Stimulated activated CD4-positive, alpha-beta T cell treated with anti-CD3 and anti-CD28 coated beads, Interleukin-1b, Interleukin-23, amount 100 ng/mL, for 24 hours (primary cell): ENCODE measurements around the gene MSH3.
A peak's percentile ranks its signal among the peaks of the same experiment; 100 is the strongest.
"Not testable (repeated sequence)": the region's sequence is repeated elsewhere in the genome, so short reads cannot be mapped to it uniquely, and the experiment has no call there.

Source experiments
- DNase-seq, 4 experiments: peaks; one replicate each; pipeline ENCODE4 v3.0.0-alpha.2; 2020; ENCODE audit warnings: low read depth in 4 of 4, low spot score in 1 of 4

Gene MSH3

DNA sequence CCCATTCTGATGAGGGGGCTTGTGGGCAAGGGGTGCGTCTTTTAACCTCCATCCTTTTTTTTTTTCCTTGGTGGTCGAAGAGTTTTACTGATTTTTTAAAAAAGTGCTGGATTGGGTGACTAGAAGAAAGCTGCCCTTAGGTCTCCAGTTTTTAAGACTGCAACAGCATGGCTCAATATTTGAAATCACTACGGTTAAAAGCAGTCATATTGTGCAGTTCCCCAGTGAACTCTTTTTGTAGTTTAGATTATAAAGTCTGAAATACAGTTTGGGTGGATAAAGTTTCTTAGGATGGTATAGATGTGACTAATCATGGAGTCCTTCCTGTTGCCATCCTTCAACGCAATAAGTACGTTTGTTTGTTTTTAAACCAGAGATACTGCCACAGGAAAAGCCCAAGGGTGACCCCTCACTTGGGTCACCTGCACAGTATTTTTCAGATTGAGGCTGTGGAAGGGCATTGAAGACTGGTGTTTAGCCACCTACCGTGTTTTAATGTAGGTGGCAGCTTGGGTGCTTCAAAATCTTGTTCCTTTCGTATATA lies 851 bp downstream of the MSH3 start:
- no peak for DNase-seq

DNA sequence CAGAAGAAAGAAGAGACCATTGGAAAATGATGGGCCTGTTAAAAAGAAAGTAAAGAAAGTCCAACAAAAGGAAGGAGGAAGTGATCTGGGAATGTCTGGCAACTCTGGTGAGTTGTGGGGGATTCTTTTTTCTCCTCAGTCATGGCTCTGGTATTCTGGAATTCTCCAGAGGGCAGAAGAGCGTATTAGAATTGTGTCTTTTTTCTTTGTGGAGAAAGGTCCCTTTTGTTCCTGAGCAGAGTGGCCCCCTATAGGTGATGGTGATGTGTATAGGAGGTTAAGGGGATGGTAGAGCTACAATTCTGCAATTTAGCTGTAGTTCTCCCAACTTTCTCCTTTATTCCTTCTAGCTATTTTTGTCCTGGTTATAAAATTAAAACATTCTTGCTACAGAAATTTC lies 2.0 kb downstream of the MSH3 start:
- no peak for DNase-seq

- DNase-seq: no peak
Observed at GRCh38 chr5:80659106-80659505, 4.7 kb downstream of the MSH3 start.

DNA sequence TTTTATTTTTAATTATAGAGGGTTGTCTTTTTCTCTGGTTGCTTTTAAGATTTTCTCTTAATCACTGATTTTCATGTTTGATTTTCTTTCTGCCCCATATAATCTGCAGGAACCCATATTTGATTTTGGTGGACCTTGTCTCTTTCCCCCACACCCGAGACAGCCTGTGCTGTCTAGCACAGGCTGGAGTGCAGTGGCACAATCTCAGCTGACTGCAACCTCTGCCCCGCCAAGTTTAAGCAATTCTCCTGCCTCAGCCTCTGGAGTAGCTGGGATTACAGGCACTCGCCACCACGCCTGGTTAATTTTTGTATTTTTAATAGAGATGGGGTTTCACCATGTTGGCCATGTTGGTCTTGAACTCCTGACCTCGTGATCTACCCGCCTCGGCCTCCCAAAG lies 6.2 kb downstream of the MSH3 start:
- DNase-seq: not testable (repeated sequence)

- DNase-seq: no peak
Observed at GRCh38 chr5:80662108-80662507, 7.7 kb downstream of the MSH3 start.

GRCh38 chr5:80665057-80665456 lies 10.6 kb downstream of the MSH3 start:
- DNase-seq: no peak

GRCh38 chr5:80667384-80667783 lies 12.9 kb downstream of the MSH3 start:
- no peak for DNase-seq

DNA sequence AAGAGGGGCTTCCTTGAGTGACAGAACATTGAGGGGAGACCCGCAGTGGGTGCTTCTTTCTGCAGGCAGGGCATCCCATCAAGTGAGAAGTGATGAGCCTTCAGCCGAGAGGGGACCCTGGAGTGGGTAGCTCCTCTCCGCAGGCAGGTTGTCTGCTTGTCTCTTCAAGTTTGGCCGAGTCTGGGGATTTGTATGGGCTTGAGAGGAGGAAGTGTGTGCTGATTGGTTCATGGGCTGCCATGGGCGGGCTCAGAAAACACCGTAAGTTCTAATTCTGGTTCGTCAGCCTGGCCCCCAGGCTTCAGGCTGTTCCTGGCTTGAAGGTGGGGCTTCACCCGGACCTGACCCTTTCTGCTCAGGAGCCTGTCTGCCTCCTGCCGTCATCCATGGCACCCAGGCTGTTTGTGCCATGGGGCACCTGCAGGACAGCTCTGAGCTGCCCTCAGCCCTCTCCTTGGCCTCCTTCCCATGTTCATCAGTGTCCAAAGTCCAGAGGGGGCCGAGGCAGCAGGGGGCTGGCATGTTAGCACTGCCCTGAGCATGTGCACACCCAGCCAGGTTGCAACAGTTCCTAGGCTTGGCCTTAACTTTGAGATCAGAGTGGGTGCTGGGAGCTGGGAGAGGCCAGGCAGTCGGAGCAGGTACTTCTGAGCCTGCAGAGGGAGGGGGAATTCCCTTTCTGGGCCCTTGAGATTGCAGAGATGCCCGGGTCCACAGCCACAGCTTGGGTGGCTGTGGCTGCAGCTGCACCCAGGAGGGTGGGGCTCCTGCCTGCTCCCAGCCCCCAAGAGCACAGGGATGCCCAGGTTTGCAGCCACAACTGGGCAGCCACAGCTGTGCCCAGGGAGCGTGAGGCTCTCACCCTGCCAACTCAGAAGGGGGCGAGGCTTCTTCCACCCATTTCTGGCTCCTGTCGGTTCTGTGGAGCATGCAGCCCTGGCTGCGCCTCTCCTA lies 13.8 kb downstream of the MSH3 start:
- no peak for DNase-seq

DNA sequence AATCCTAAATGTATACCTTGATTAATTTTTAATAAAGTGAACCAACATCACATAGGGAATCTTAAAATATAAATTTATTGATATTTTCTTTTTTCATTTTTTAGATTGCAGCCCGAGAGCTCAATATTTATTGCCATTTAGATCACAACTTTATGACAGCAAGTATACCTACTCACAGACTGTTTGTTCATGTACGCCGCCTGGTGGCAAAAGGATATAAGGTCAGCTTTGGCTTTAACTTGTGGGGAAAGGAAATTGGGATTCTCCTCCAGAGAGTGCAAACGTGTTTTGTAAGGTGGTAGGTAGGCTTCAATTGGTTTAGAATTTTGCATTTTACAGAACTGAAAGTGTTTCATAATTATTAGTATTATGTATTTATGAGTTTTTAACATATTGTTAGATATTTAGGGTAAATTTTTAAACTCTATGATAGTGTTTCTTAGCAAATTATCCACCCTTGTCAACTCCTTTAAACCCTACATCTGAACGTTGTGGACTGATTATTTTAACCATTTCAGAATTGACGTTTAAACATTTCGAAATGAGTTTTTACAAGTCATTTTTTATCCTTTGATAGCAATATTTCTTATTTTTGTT lies 17.8 kb downstream of the MSH3 start:
- DNase-seq: peak; percentile 37 to 54 (median 44)

DNA sequence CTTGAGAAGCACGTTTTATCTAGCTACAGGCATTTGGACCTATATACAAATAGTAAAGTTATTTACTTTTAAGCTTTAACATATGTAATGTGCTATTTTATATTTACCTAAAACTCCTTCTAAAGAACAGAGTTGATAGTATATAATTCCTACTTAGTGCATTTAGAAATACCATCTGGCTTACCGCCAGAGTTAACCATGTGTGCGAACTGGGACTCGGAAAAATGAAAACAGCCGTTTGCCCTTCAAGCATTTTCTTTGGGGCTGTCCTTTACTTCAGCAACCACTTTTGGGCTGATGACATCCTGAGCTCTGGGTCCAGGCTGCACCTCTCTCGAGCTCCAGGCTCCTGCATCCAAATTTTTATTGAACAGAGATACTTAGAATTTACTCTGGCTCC lies 22.3 kb downstream of the MSH3 start:
- DNase-seq: no peak

- DNase-seq: no peak
Observed at GRCh38 chr5:80686757-80687156, 32.3 kb downstream of the MSH3 start.

DNA sequence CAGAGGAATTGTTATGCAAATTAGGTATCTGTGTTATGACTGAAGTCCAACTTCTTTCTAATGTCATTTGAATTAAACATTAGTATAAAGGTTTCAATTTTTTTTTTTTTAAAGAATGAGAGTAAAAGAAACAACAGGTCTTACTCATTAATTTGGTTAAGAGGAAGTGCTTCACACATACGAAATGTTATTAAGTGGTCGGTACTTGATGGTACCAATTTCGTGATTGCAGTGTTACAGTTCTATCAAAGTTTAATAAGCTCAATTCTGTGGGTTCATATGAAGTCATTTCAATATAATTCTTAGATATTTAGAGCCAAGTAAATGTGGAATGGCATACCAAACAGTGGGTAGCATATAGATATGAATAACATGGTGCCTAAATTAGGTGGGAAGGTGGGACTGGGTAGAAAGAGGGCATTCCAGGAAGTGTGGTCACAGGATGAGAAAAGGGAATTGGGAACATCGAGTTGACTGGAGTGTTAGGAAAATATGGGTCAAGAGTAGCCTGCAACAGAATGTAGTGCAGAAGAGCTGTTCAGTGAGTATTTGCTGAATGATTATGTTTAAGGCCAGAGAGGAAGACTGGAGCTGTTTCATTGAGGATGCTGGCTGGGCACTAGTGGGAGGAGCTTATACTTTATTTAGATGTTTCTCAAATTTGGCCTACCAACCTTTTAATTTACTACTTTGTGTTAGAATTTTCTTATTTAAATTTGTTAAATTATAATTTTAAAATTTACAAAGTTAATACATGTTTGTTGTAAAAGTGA lies 34.4 kb downstream of the MSH3 start:
- no peak for DNase-seq

DNA sequence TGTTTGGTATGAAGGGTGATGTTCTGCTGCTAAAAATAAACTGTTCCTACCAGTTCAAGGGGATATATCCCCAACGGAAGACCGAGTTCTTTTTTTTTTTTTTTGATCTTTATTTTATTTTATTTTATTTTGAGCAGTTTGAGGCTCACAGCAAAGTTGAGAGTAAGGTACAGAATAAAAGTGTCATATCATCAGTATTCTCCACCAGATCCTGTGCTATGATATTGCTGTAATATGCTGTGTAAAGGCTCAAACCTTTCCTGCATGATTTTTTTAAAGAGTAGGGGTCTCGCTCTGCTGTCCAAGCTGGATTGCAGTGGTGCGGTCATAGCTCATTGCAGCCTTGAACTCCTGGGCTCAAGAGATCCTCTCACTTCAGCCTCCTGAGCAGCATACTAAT lies 35.2 kb downstream of the MSH3 start:
- no peak for DNase-seq

DNA sequence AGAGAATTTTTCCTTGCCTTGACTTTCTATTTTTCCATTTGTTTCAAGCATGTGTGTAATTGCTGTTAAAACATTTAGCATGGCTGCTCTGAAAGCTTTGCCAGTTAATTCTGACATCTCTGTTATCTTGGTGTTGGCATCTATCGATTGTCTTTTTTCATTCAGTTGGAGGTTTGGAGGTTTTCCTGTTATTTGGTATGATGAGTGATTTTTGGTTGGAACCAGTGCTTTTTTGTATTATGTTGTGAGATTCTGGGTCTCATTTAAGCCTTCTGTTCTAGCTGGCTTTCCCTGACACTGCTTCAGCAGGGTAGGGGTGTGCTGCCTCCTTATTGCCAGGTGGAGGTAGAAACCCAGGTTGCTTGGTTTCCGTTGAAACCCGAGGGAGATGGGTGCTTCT lies 41.2 kb downstream of the MSH3 start:
- DNase-seq: no peak

DNA sequence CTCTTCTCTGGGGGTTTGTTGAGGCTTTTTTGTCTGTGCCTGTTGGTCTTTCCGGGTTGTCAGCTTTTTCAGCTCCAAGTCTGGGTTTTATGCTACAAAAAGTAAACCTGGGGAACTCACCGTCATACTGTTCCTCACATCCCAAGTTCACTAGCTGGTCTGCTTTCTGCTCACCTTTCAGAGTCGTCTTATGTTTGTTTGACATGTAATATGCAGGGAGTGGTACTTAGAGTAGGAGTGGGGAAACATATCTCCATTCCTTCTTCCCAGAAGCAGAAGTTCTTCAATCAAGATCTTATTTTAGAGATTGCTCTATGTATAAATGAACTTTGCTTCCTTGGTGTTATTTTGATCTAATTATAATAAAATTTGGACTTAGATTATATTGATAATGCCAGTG lies 42.0 kb downstream of the MSH3 start:
- DNase-seq: no peak

DNA sequence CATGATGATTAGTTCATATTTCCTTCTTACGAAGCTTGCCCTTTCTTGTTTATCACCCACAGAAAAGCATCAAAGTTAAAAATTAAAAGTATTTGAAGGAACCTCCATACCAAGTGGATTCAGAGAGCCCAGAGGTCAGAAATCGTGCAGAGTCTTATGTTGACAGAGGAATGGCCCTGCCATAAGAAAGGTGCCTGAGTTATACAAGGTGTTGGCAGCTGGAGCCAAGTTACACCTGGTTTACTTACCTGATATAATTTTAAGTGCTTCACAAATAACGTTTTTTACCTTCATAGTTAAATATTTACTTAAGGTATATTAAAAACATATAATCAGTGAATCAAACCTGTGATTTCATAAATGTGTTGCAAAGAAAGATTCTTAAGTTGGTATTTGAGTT lies 42.6 kb downstream of the MSH3 start:
- no peak for DNase-seq

- DNase-seq: no peak
Observed at GRCh38 chr5:80698369-80698768, 43.9 kb downstream of the MSH3 start.

GRCh38 chr5:80701597-80701996 lies 47.1 kb downstream of the MSH3 start:
- DNase-seq: no peak

DNA sequence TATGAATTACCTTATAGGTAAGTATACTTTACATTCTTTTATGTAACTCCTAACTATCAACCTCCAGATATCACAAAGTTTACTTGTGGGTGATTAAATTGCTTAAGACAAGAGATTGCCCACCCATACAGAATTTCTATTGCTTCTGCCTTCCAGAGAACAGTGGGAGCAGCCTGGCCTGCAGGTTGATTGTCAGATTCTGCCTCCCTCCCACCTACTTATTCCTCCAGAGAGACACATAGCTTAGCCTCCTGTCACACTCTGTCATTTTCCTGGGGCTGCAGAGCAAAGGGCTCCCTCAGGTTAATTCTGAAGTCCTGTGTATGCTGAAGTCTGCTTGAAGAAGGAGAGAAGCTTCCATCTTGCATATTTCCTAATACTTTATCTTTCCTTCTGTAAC lies 48.8 kb downstream of the MSH3 start:
- no peak for DNase-seq

GRCh38 chr5:80703747-80704146 lies 49.3 kb downstream of the MSH3 start:
- no peak for DNase-seq

GRCh38 chr5:80704221-80704620 lies 49.8 kb downstream of the MSH3 start:
- DNase-seq: no peak
